HepG2 (cell line): ENCODE results near the gene SCAPER. TPM values are rescaled to one million over a fixed set of nuclear protein-coding genes. Genes with fewer than 3 reads are reported as not detected.

Experiments used
- ATAC-seq: fragments of 200-7000 bp; cut with Tn5 transposase; 3 replicates; pipeline ENCODE4 v1.9.1; 2020; ENCODE audit warnings: mild to moderate bottlenecking, moderate library complexity
- BruUV-seq: library from RNA; stranded (reverse); fragments of 400-500 nt; replicated peaks from 2 replicates; lab custom pipeline; 2021; lab: Mats Ljungman, UMichigan
- CTCF ChIA-PET: fragments of 300-600 bp; formaldehyde crosslinking; extraction: SDS; loops from one replicate; lab custom pipeline; 2021; ENCODE audit warnings: low total read pairs, inconsistent platforms, low intra/inter-chr PET ratio; lab: Yijun Ruan, JAX
- POLR2A ChIA-PET: fragments of 350-600 bp; sonication (Branson Sonifier 250); formaldehyde crosslinking; loops from one replicate; lab custom pipeline; 2020; ENCODE audit warnings: antibody characterized with exemption, inconsistent platforms; lab: Yijun Ruan, JAX
- DNase-seq: peaks from one replicate; pipeline ENCODE4 v3.0.0-alpha.2; 2015; ENCODE audit warnings: low spot score
- FAIRE-seq: peaks from 3 replicates; lab custom pipeline; 2011; peaks lifted over from hg19 to GRCh38; lab: Jason Lieb, UNC
- H2AFZ ChIP-seq: one replicate; pipeline ENCODE4 v1.6.1; 2011; ENCODE audit warnings: low read length, inconsistent platforms
- H3K27ac ChIP-seq: fragments of 300-600 bp; 3 replicates; pipeline ENCODE4 v1.8.0; 2011; ENCODE audit warnings: mixed run types, mild to moderate bottlenecking, mixed read lengths, low read length, inconsistent platforms; ENCODE audit not compliant: insufficient read depth; ENCODE audit errors: extremely low read length
- H3K27me3 ChIP-seq, 2 experiments: fragments of 200-600 bp in 1 of 2; 2 replicates in 1 of 2; 3 replicates in 1 of 2; pipeline versions ENCODE4 v1.6.0 to v1.8.0; 2011; ENCODE audit warnings: low read length in 2 of 2, mild to moderate bottlenecking in 2 of 2, moderate library complexity in 2 of 2, inconsistent platforms in 1 of 2; ENCODE audit not compliant: insufficient read depth in 2 of 2, control insufficient read depth in 1 of 2
- H3K36me3 ChIP-seq, 2 experiments: fragments of 200-600 bp in 1 of 2; replicated peaks in 1 of 2; 2 replicates in 1 of 2; 3 replicates in 1 of 2; pipeline versions ENCODE4 v1.5.1 to v1.8.0; 2011; ENCODE audit warnings: low read length in 2 of 2, inconsistent platforms in 1 of 2; ENCODE audit not compliant: insufficient read depth in 2 of 2, control insufficient read depth in 1 of 2
- H3K4me1 ChIP-seq: 2 replicates; pipeline ENCODE4 v1.5.1; 2012; ENCODE audit warnings: low read length, inconsistent platforms; ENCODE audit not compliant: insufficient read depth
- H3K4me2 ChIP-seq: 2 replicates; pipeline ENCODE4 v1.6.0; 2011; ENCODE audit warnings: low read depth, low read length, inconsistent platforms
- H3K4me3 ChIP-seq, 3 experiments: fragments of 200-600 bp in 1 of 3; sonication (generic), shearing (Covaris generic) in 1 of 3; replicated peaks in 1 of 3; 2 replicates each; pipeline ENCODE4 v1.5.1; 2011 to 2016; ENCODE audit warnings: low read length in 3 of 3, inconsistent platforms in 2 of 3, low read depth in 2 of 3, mild to moderate bottlenecking in 2 of 3, control low read depth in 1 of 3, mixed read lengths in 1 of 3; ENCODE audit not compliant: insufficient read depth in 1 of 3
- H3K79me2 ChIP-seq: one replicate; pipeline ENCODE4 v1.6.1; 2011; ENCODE audit warnings: low read length, inconsistent platforms; ENCODE audit not compliant: insufficient read depth
- H3K9ac ChIP-seq: 2 replicates; pipeline ENCODE4 v1.6.0; 2011; ENCODE audit warnings: mild to moderate bottlenecking, low read depth, low read length, inconsistent platforms; ENCODE audit not compliant: insufficient read depth
- H3K9me3 ChIP-seq: 2 replicates; pipeline ENCODE4 v1.5.1; 2012; ENCODE audit warnings: mild to moderate bottlenecking, low read length
- H4K20me1 ChIP-seq: 2 replicates; pipeline ENCODE4 v1.6.0; 2011; ENCODE audit warnings: inconsistent platforms, mild to moderate bottlenecking, low read length, moderate library complexity; ENCODE audit not compliant: insufficient read depth
- ELK4 ChIP-seq: sonication (generic); formaldehyde crosslinking; IDR thresholded peaks from 2 replicates; pipeline ENCODE4 v1.9.0; 2021; ENCODE audit warnings: missing genetic modification reagents, borderline replicate concordance
- SOX13 ChIP-seq, 3 experiments: fragments of 450-650 bp in 1 of 3; sonication (generic) in 1 of 3; formaldehyde crosslinking in 1 of 3; IDR thresholded peaks in 2 of 3; conservative IDR thresholded peaks in 1 of 3; 2 replicates each; pipeline versions ENCODE4 v1.5.0 to v1.6.1; 2016 to 2020; ENCODE audit warnings: antibody characterized with exemption in 1 of 3, mild to moderate bottlenecking in 1 of 3, missing compliant biosample characterization in 1 of 3, missing genetic modification reagents in 1 of 3, moderate library complexity in 1 of 3
- WGBS: methylation state at CpG from one replicate; pipeline ENCODE4 v1.1.6; 2017; ENCODE audit warnings: low lambda C conversion rate; 5-methylcytosine and 5-hydroxymethylcytosine counted together
- in situ Hi-C: cut with HindIII; loops from 2 replicates; pipeline ENCODE4 v1.10.0; 2017; ENCODE audit warnings: low pct_unique_long_range_greater_than_20kb; ENCODE audit not compliant: extremely low pct_ligation_motif_present
- intact Hi-C: fragments of 100-400 bp; cut with micrococcal nuclease; formaldehyde crosslinking; loops from one replicate; pipeline ENCODE4 v1.10.0; 2022; ENCODE audit not compliant: unreplicated experiment
- polyA plus RNA-seq, 8 experiments: library from polyadenylated mRNA; depleted of rRNA in 3 of 8; stranded (reverse) in 7 of 8; unstranded in 1 of 8; fragments of >200 nt; fragmentation: Illumina TruSeq in 4 of 8; extraction: Trizol in 4 of 8; gene quantifications; 2 replicates each; pipeline versions ENCODE4 v1.2.1 to v1.2.3, GENCODE V29; 2011 to 2016; ENCODE audit warnings: low read depth in 4 of 8, missing spikeins in 1 of 8, mixed read lengths in 1 of 8; ENCODE audit not compliant: insufficient read depth in 1 of 8
- total RNA-seq, 5 experiments: library from RNA; depleted of rRNA; stranded (reverse); fragments of >200 nt; fragmentation: Illumina TruSeq; extraction: Trizol; gene quantifications; 2 replicates each; pipeline ENCODE4 v1.2.3, GENCODE V29; 2016; ENCODE audit warnings: low read depth in 1 of 5
- TF ChIP-seq, protein P1 (sequence below), 2 experiments: sonication (generic) in 1 of 2; formaldehyde crosslinking in 1 of 2; IDR thresholded peaks; 2 replicates each; pipeline versions ENCODE4 v1.4.0 to v1.6.1; 2016 to 2020; ENCODE audit warnings: borderline replicate concordance in 1 of 2, low read depth in 1 of 2, mild to moderate bottlenecking in 1 of 2, missing genetic modification reagents in 1 of 2

Gene SCAPER
- total and polyA plus RNA-seq, 2 of the 13 experiments (the other 11 are each of a cell fraction or from before 2014, with no cell fraction given): 4.3 to 10.5 TPM

- no peak for TF ChIP-seq ELK4 (CRISPR knock-in tag)
Measured at GRCh38 chr15:76753771-76754170, 151.4 kb downstream of the SCAPER start (continued).

DNA sequence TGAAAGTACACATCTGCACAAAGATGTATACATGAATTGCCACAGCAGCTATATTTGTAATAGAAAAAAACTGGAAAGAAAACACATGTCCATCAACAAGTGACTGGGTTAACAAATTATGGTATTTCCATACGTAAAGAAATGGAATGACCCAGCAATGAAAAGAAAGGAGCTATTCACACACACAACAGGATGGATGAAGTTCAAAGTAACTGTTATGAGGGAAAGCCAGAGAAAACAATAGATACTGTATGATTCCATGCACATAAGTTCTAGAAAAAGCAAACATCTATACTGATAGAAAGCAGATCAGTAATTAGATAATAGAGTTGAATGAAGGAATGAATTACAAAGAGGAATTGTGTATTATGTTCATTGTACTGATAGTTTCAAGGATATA, 152.0 kb downstream of the SCAPER start:
- H4K20me1 ChIP-seq: no peaks in the 10 kb centered on the region
- POLR2A ChIA-PET: no interaction called here
- no peaks in the 10 kb centered on the region for H3K27me3 ChIP-seq
- no peak overlapping the region for H3K4me3 ChIP-seq
- H3K9me3 ChIP-seq: no peaks in the 10 kb centered on the region
- intact Hi-C loops: no loop called here
- no peaks in the 10 kb centered on the region for H3K4me1 ChIP-seq
- DNase-seq: peak; percentile 19
- CTCF ChIA-PET: no interaction called here
- H3K9ac ChIP-seq: no peak overlapping the region
- no peak overlapping the region for H3K4me2 ChIP-seq
- H2AFZ ChIP-seq: no peak overlapping the region
- no peaks in the 10 kb centered on the region for H3K79me2 ChIP-seq
- no peaks in the 10 kb centered on the region for H3K36me3 ChIP-seq
- ATAC-seq: no peak
- TF ChIP-seq, protein P1, sequence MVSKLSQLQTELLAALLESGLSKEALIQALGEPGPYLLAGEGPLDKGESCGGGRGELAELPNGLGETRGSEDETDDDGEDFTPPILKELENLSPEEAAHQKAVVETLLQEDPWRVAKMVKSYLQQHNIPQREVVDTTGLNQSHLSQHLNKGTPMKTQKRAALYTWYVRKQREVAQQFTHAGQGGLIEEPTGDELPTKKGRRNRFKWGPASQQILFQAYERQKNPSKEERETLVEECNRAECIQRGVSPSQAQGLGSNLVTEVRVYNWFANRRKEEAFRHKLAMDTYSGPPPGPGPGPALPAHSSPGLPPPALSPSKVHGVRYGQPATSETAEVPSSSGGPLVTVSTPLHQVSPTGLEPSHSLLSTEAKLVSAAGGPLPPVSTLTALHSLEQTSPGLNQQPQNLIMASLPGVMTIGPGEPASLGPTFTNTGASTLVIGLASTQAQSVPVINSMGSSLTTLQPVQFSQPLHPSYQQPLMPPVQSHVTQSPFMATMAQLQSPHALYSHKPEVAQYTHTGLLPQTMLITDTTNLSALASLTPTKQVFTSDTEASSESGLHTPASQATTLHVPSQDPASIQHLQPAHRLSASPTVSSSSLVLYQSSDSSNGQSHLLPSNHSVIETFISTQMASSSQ (IDR thresholded peaks at IDR 0.05; ENCODE audit: low read depth): no peak
- TF ChIP-seq, protein P1 (CRISPR knock-in tag; IDR thresholded peaks at IDR 0.05; ENCODE audit: borderline replicate concordance): no peak
- no peak for TF ChIP-seq SOX13 (IDR thresholded peaks at IDR 0.05)
- TF ChIP-seq SOX13 (CRISPR knock-in tag; conservative IDR thresholded peaks at IDR 0.05 in 1 of 2, IDR thresholded peaks at IDR 0.05 in 1 of 2): peak in 1 of 2 experiments; percentile 43; a peak in 1 of 4 replicates
- in situ Hi-C loops: no loop called here
- no peak overlapping the region for H3K27ac ChIP-seq
- no TSS peak for BruUV-seq
- 88% methylated on average over 1 of the region's 1 CpG for WGBS
- no peak for FAIRE-seq
